Loucy (cell line): Measurements from ENCODE around the gene KIF20B.

Experiments
- CTCF ChIP-seq: fragments of 200-600 bp; sonication (generic); conservative IDR thresholded peaks from 2 replicates; pipeline ENCODE4 v1.5.1; 2014; ENCODE audit warnings: mild to moderate bottlenecking, antibody characterized with exemption, low read length
- EZH2phosphoT487 ChIP-seq: fragments of 200-600 bp; IDR thresholded peaks from 2 replicates; pipeline ENCODE4 v1.6.1; 2018; ENCODE audit warnings: antibody characterized with exemption, mild to moderate bottlenecking, moderate library complexity, borderline replicate concordance

- TF ChIP-seq CTCF (no peak), EZH2phosphoT487 (no peak)
These were observed 70.3 kb downstream of the KIF20B start for GRCh38 chr10:89771684-89772083.
